Measurements from ENCODE around the gene FLNB.

The FLNB gene

DNA sequence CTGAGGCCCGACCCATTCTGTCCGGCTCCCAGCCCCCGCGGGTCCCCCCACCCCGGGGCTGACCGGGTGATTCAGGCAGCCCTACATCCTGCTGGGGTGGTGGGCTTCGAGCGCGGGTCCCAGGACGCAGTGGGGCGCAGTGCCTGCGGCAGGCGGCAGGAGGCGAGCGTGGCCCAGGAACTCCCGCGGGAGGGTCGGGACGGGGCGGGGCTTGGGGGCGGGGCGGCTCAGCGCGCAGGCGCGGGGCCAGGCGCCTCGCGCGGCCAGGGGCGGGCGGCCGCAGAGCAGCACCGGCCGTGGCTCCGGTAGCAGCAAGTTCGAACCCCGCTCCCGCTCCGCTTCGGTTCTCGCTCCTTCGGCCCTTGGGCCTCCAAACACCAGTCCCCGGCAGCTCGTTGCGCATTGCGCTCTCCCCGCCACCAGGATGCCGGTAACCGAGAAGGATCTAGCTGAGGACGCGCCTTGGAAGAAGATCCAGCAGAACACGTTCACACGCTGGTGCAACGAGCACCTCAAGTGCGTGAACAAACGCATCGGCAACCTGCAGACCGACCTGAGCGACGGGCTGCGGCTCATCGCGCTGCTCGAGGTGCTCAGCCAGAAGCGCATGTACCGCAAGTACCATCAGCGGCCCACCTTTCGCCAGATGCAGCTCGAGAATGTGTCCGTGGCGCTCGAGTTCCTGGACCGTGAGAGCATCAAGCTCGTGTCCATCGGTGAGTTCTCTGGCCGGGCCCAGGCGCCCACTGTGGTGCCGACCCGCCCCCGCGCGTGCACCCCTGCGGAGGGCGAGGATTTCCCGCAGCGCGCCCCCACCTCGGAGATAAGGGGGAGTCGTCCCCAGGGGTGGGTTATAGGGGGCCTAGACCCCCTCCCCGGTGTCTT lies at the start of gene FLNB:
Gene FLNB (plus strand): TSS at position 282 of the 885 bp plus-strand sequence. CDS start 143 bp downstream, at position 425.
- no peak for DNase-seq

- DNase-seq, result no peak
Observed at GRCh38 chr3:57958642-57959422, 49.4 kb upstream of the FLNB start.

GRCh38 chr3:57959423-57960173 lies 48.6 kb upstream of the FLNB start:
- no peak for DNase-seq

- no peak for DNase-seq
Observed at GRCh38 chr3:57960174-57960505, 48.1 kb upstream of the FLNB start.

GRCh38 chr3:57961177-57961827 lies 46.9 kb upstream of the FLNB start:
- DNase-seq, result no peak

DNA sequence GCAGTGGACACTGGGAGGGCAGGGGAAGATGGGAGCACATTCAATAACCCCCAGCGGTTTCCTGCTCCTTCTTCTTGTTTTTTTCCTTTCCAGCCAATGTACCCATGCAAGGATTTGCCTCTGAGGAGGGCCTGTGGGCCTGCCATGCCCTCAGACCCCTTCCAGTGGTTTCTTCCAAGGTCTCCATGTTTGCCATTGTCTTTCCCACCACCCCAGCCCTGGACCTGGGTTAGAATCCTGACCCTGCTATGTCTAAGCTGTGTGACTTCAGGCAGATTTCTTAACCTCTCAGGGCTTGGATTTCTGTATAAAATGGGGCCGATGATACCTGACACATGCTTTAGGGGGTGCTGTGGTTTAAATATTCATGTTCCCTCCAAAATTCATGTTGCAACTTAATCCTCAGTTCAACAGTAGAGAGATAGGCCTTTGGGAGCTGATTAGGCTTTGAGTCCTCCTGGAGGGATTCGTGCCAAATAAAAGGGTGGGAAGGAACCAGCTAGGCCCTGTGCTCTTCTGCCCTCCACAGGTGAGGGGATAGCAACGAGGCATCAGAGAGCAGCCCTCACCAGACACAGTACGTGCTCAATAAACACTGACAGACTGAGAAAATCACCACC lies 46.3 kb upstream of the FLNB start:
- DNase-seq, result no peak

DNA sequence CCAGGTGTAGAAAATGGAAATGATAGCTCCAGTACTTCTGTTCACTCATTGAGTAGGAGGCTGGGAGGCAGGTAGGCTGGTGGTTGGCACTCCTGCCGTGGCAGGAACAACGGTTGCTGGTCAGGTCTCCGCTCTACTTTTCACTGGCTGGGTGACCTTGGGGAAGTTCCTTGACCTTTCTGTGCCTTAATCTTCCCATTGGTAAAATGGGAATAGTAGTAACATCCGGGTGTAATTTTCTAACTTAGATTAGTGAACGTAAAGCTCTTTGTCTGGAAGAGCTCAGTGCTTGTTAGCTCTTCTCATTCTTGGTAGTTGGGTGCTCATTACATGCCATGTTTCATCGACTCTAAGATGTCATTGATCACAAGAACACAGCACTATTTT lies 45.8 kb upstream of the FLNB start:
- no peak for DNase-seq

DNA sequence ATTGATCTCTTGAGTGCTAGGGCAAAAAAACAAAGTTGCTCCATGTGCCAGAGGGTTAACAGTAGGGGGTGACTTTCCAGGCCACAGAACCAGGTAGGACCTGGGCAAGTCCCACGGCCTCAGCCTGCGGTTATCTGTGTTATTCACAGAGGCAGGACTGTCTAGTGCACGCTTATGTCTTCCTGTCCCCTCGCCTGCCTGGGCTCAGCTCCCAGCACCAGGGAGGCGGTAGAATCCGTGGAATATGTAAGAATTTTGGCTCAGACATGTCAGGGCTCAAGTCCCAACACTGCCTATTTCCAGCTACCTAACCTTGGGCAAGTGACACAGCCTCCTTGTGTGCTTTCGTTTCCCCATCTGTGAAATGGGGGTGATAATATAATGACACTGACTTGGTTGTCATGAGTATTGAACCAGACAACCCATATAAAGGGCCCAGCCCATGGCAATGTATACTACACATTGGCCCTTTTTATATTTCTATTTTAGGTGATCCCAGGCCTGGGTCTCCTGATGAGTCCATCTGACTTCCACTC lies 44.3 kb upstream of the FLNB start:
- DNase-seq, result no peak

GRCh38 chr3:57966829-57967228 lies 41.4 kb upstream of the FLNB start:
- DNase-seq, result no peak

DNA sequence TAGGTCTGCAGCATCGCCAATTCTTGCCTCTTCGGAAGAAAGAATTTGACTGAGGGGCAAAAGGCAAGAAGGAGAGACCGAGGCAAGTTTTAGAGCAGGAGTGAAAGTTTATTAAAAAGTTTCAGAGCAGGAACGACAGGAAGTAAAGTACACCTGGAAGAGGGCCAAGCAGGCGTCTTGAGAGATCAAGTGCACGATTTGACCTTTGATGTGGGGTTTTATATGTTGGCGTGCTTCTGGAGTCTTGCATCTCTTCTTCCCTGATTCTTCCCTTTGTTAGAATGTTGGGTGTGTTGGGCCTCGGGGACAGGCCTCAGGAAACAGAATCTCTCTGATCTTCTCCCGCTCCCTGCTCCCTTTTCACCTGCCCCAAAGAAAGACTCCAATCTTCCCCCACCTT lies 40.6 kb upstream of the FLNB start:
- no peak for DNase-seq

DNA sequence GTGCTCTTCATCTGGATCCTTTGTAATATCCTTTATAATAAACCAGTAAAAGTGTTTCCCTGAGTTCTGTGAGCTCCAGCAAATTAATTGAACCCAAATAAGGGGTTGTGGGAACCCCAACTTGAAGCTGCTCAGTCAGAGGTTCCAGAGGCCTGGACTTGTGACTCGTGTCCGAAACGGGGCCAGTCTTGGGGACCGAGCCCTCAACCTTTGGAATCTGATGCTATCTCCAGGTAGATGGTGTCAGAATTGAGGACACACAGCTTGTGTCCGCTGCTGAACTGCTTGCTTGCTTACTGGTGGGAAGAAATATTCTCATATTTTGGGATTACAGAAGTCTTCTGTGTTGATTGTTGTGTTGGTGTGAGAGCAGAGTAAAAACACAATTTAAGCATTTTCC lies 39.7 kb upstream of the FLNB start:
- DNase-seq, result no peak

DNA sequence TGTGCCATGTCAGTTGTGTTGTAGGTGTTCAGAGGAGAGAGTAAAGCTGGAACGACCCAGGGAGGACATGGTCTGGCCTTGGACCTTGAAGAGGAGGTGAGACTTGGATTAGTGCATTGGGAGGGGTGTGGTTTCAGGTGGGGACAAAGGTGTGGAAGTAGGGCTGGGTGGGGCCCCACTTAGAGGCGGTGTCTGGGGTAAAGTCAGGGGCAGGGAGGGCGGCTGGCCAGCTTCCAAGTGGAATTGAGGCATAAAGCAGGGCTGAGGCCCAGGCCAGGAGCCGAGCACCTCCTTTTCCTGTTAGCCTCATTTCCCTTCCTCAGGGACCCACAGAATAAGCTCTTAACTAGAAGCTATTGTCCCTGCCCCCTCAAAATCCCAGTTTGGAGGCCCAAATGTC lies 36.2 kb upstream of the FLNB start:
- DNase-seq, result no peak

DNA sequence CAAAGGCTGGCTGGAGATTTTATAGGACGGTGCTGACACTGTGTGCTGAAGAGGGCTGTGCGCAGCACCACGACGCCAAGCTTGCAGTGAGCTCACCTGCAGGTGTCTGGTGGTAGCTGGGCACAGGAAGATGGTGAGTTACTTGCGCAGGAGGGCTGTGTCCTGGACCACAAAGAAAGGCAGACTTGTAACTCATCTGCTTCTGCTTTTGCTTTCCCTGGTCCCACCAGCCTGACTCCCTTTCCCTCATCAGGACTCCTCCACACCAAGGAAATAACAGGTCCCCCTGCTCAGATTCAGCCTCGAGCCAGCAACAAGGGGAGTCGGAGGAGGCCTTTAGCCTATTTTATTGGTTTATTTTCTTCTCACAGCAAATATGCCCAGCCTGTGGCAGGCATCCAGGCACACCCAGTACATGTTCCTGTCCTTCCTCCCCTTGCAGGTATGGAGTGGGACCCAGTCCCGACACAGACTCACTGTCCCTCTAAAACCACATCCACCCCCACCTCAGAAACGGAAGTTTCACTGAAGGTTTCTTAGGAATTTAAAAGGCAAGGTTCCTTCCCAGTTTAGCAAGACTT lies 35.6 kb upstream of the FLNB start:
- DNase-seq, result no peak

- DNase-seq, result no peak
Observed at GRCh38 chr3:57973715-57974477, 34.3 kb upstream of the FLNB start.

DNA sequence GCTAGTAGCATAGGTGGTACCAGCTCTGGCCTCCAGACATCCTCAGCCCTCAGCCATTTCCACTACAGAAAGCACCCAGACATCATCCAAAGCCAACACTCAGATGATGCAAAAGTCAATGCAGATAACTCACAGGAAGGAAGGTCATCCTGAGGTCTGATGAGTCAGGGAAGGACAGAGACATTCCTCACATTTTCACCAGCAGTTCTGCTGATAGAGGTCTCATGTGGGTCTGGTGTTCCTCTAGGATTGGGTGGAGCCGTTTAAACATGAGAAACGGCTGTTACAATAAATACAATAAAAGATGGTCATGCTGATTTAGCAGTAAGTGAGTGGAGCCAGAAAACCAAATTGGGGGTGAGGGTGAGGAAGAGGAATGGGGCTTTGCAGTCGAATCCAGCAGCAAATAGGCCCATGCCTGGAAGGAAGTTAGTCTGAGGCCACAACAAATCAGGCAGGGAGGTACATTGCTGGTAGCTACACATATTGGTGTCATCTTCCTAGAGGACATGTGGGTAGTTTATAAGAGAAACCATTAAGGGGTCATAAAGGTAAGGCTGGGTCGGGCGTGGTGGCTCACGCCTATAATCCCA lies 33.3 kb upstream of the FLNB start:
- DNase-seq, result no peak

DNA sequence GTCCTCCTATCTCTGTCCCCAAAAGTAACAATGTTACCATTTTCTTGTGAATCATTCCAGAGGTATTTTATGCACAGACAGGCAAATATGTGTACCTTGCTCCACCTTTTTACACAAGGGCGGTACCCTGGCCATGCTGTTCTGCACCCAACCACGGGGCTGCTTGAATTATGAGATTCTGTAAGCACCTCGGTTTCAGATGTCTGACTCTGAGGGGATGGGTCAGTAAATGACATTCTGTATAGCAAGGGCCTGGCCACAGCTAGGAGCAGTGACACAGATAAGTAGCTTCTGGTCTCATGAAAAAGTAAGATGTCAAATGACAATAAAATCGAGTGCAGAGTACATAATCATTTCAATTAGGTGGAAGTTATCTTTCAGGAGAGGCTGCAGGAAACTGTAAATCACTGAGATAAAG lies 30.4 kb upstream of the FLNB start:
- peak; percentile 44 for DNase-seq

GRCh38 chr3:57978316-57978715 lies 29.9 kb upstream of the FLNB start:
- no peak for DNase-seq

DNA sequence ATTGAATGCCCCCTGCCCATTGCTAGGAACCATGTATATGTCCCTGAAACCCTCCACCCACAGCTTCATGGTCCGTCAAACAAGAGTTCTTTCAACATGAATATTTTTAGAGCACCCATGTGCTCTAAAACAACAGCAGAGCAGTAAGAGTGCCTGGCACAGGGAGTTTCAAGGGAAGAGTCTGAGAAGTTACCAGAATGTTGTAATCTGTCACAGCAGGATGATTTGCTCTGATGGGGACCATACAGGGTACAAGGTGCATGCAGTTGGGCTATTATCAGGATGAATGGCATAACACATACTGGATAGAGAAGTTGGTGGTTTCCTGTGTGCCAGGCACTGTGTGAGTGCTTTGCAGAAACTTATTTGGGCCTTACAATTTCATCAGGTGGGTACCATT lies 27.8 kb upstream of the FLNB start:
- no peak for DNase-seq

DNA sequence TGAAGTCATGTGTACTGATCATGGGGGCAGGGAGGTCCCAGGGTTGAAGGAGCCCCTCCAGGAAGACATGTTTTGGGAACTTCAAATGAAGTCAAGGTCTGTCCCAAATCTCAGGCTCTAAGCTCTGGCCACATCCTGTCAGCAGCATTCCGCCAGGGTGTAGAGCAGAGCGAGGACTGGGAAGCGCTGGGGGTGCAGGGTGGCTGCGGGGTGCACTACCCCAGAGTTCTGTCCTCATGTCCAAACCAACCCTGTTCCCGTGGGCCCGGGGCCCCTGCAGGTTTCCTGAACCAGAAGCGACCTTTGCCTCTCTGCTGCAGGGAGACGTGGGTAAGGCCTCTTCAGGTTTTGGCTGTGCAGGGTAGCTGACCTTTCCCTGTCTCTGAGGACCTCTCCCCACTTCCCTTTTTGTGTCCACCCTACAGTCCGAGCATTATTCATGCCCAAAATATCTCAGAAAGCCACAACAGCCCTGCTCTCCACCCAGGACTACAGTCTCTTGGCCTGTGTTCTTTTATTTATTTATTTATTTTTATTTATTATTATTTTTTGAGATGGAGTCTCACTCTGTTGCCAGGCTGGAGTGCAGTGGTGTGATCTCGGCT lies 26.6 kb upstream of the FLNB start:
- DNase-seq, result no peak

GRCh38 chr3:57982561-57983243 lies 25.5 kb upstream of the FLNB start:
- no peak for DNase-seq
